ENCODE measurements around the gene RNF224. TPM values are rescaled to one million over a fixed set of nuclear protein-coding genes. Genes with fewer than 3 reads are reported as not detected.

RNF224 gene
- total RNA-seq, 1 donor from 2014 or later = not detected

- H3K27me3 Mint-ChIP-seq (ENCODE audit: low read depth, unreplicated experiment) = no peaks in the 10 kb centered on the region
- Histone ChIP-seq H3K79me2 (ENCODE audit: insufficient read depth, low read length) (no peaks in the 10 kb centered on the region), H3K27ac (ENCODE audit: low read depth, low read length) (no peak within 1 kb of the TSS), H2AFZ (ENCODE audit: low read depth, low read length) (no peak within 1 kb of the TSS), H3K9ac (ENCODE audit: low read length) (no peak within 1 kb of the TSS), H4K20me1 (ENCODE audit: insufficient read depth, low read length) (no peaks in the 10 kb centered on the region), H3K4me1 (ENCODE audit: insufficient read depth, low read length) (peaks cover 12% of the 10 kb centered on the region), H3K36me3 (ENCODE audit: insufficient read depth, low read length) (no peaks in the 10 kb centered on the region), H3K4me2 (ENCODE audit: low read length) (no peak within 1 kb of the TSS), H3K4me3 (ENCODE audit: insufficient read depth, low read depth, low read length) (no peak within 1 kb of the TSS), H3K27me3 (ENCODE audit: insufficient read depth, low read length) (no peaks in the 10 kb centered on the region), H3K9me3 (ENCODE audit: insufficient read depth, low read depth, low read length) (no peaks in the 10 kb centered on the region)
- H3K4me3 Mint-ChIP-seq (ENCODE audit: unreplicated experiment) = no peak within 1 kb of the TSS
- H3K27ac Mint-ChIP-seq (ENCODE audit: unreplicated experiment) = no peak within 1 kb of the TSS
- H3K9me3 Mint-ChIP-seq (ENCODE audit: unreplicated experiment) = no peaks in the 10 kb centered on the region
- peaks cover 4% of the 10 kb centered on the region for H3K4me1 Mint-ChIP-seq (ENCODE audit: low read depth, unreplicated experiment)
- no peak for FAIRE-seq
- no peak for DNase-seq (ENCODE audit: low read depth)
- TF ChIP-seq EZH2 (IDR thresholded peaks at IDR 0.05; ENCODE audit: insufficient read depth, low read length) (no peak), CTCF (IDR thresholded peaks at IDR 0.05; ENCODE audit: insufficient read depth, low read depth, low read length) (no peak)
- no peaks in the 10 kb centered on the region for H3K36me3 Mint-ChIP-seq (ENCODE audit: low read depth, unreplicated experiment)
These were observed 3.5 kb downstream of the RNF224 start, which contains the start of gene SLC34A3 for GRCh38 chr9:137230705-137231371. Gene SLC34A3, plus strand, starts transcription at chr9:137230901. Its CDS starts 802 bp downstream, at chr9:137231703.

- Histone ChIP-seq H3K9me3 (ENCODE audit: insufficient read depth, low read depth, low read length) (no peaks in the 10 kb centered on the region), H3K36me3 (ENCODE audit: insufficient read depth, low read length) (no peaks in the 10 kb centered on the region), H3K4me2 (ENCODE audit: low read length) (no peak overlapping the region), H4K20me1 (ENCODE audit: insufficient read depth, low read length) (no peaks in the 10 kb centered on the region), H2AFZ (ENCODE audit: low read depth, low read length) (no peak overlapping the region), H3K9ac (ENCODE audit: low read length) (no peak overlapping the region), H3K4me3 (ENCODE audit: insufficient read depth, low read depth, low read length) (no peak overlapping the region), H3K27ac (ENCODE audit: low read depth, low read length) (no peak overlapping the region), H3K79me2 (ENCODE audit: insufficient read depth, low read length) (no peaks in the 10 kb centered on the region), H3K27me3 (ENCODE audit: insufficient read depth, low read length) (no peaks in the 10 kb centered on the region), H3K4me1 (ENCODE audit: insufficient read depth, low read length) (peaks cover 11% of the 10 kb centered on the region)
- H3K4me1 Mint-ChIP-seq (ENCODE audit: low read depth, unreplicated experiment) = no peaks in the 10 kb centered on the region
- DNase-seq (ENCODE audit: low read depth) = no peak
- no peak for FAIRE-seq
- TF ChIP-seq CTCF (IDR thresholded peaks at IDR 0.05; ENCODE audit: insufficient read depth, low read depth, low read length) (no peak), EZH2 (IDR thresholded peaks at IDR 0.05; ENCODE audit: insufficient read depth, low read length) (no peak)
- H3K27ac Mint-ChIP-seq (ENCODE audit: unreplicated experiment) = no peak overlapping the region
- no peaks in the 10 kb centered on the region for H3K27me3 Mint-ChIP-seq (ENCODE audit: low read depth, unreplicated experiment)
- no peaks in the 10 kb centered on the region for H3K36me3 Mint-ChIP-seq (ENCODE audit: low read depth, unreplicated experiment)
- H3K4me3 Mint-ChIP-seq (ENCODE audit: unreplicated experiment) = no peak overlapping the region
- no peaks in the 10 kb centered on the region for H3K9me3 Mint-ChIP-seq (ENCODE audit: unreplicated experiment)
These were observed 4.2 kb downstream of the RNF224 start for GRCh38 chr9:137231372-137232039.

- H3K9ac ChIP-seq (ENCODE audit: low read length) = no peak overlapping the region
- H3K4me3 ChIP-seq (ENCODE audit: insufficient read depth, low read depth, low read length) = no peak overlapping the region
These were observed 4.8 kb downstream of the RNF224 start for GRCh38 chr9:137232101-137232500.

More at GRCh38 chr9:137232101-137232500, 4.8 kb downstream of the RNF224 start:
- Mint-ChIP-seq H3K36me3 (ENCODE audit: low read depth, unreplicated experiment) (no peaks in the 10 kb centered on the region), H3K4me1 (ENCODE audit: low read depth, unreplicated experiment) (no peaks in the 10 kb centered on the region), H3K27ac (ENCODE audit: unreplicated experiment) (no peak overlapping the region), H3K9me3 (ENCODE audit: unreplicated experiment) (no peaks in the 10 kb centered on the region), H3K4me3 (ENCODE audit: unreplicated experiment) (no peak overlapping the region), H3K27me3 (ENCODE audit: low read depth, unreplicated experiment) (no peaks in the 10 kb centered on the region)
- H3K79me2 ChIP-seq (ENCODE audit: insufficient read depth, low read length) = no peaks in the 10 kb centered on the region
- no peak for FAIRE-seq
- H2AFZ ChIP-seq (ENCODE audit: low read depth, low read length) = no peak overlapping the region
- no peak for TF ChIP-seq EZH2 (IDR thresholded peaks at IDR 0.05; ENCODE audit: insufficient read depth, low read length)
- TF ChIP-seq CTCF (IDR thresholded peaks at IDR 0.05; ENCODE audit: insufficient read depth, low read depth, low read length) = no peak
- no peak overlapping the region for H3K4me2 ChIP-seq (ENCODE audit: low read length)
- no peaks in the 10 kb centered on the region for H3K9me3 ChIP-seq (ENCODE audit: insufficient read depth, low read depth, low read length)
- no peak for DNase-seq (ENCODE audit: low read depth)
- H3K27me3 ChIP-seq (ENCODE audit: insufficient read depth, low read length) = no peaks in the 10 kb centered on the region
- H3K4me1 ChIP-seq (ENCODE audit: insufficient read depth, low read length) = peaks cover 6% of the 10 kb centered on the region
- no peaks in the 10 kb centered on the region for H3K36me3 ChIP-seq (ENCODE audit: insufficient read depth, low read length)
- H3K27ac ChIP-seq (ENCODE audit: low read depth, low read length) = no peak overlapping the region
- H4K20me1 ChIP-seq (ENCODE audit: insufficient read depth, low read length) = peaks cover 4% of the 10 kb centered on the region
